HL-60 (cell line): ENCODE measurements around the gene ZNF841.

Source experiments
- DNase-seq, 2 experiments: peaks; one replicate each; pipeline ENCODE4 v3.0.0-alpha.2; 2010 to 2020; ENCODE audit warnings: low read depth in 1 of 2, low spot score in 1 of 2
- H3K27ac ChIP-seq: fragments of 250-450 bp; sonication (Bioruptor Pico); replicated peaks from 2 replicates; pipeline ENCODE4 v1.5.1; 2020; ENCODE audit warnings: mild to moderate bottlenecking, moderate library complexity
- H3K27me3 ChIP-seq: fragments of 250-450 bp; sonication (Bioruptor Pico); 2 replicates; pipeline ENCODE4 v1.5.1; 2021; ENCODE audit warnings: mild to moderate bottlenecking, moderate library complexity; ENCODE audit not compliant: insufficient read depth, poor library complexity, severe bottlenecking
- H3K4me3 ChIP-seq: replicated peaks from 2 replicates; pipeline ENCODE4 v1.5.1; 2011; ENCODE audit warnings: mild to moderate bottlenecking, control low read depth, low read length; ENCODE audit not compliant: insufficient read depth
- GABPA ChIP-seq: IDR thresholded peaks from 2 replicates; pipeline ENCODE4 v1.6.1; 2012; ENCODE audit warnings: low read depth
- POLR2AphosphoS5 ChIP-seq: IDR thresholded peaks from 2 replicates; pipeline ENCODE4 v1.6.1; 2012; ENCODE audit warnings: low read depth
- REST ChIP-seq: IDR thresholded peaks from 2 replicates; pipeline ENCODE4 v1.6.1; 2012; ENCODE audit warnings: low read depth; ENCODE audit not compliant: insufficient replicate concordance
- SPI1 ChIP-seq: IDR thresholded peaks from 2 replicates; pipeline ENCODE4 v1.6.1; 2012; ENCODE audit warnings: low read depth, mild to moderate bottlenecking, borderline replicate concordance
- TF ChIP-seq, protein P1 (sequence below): IDR thresholded peaks from one replicate; pipeline ENCODE4 v1.5.1; 2011; ENCODE audit warnings: low read length, control low read depth, inconsistent platforms; ENCODE audit not compliant: insufficient read depth

Gene ZNF841

GRCh38 chr19:52140032-52140710 is 44.6 kb upstream of the ZNF841 start:
- TF ChIP-seq POLR2AphosphoS5 (no peak), SPI1 (no peak), GABPA (no peak), REST (no peak)
- TF ChIP-seq, protein P1, sequence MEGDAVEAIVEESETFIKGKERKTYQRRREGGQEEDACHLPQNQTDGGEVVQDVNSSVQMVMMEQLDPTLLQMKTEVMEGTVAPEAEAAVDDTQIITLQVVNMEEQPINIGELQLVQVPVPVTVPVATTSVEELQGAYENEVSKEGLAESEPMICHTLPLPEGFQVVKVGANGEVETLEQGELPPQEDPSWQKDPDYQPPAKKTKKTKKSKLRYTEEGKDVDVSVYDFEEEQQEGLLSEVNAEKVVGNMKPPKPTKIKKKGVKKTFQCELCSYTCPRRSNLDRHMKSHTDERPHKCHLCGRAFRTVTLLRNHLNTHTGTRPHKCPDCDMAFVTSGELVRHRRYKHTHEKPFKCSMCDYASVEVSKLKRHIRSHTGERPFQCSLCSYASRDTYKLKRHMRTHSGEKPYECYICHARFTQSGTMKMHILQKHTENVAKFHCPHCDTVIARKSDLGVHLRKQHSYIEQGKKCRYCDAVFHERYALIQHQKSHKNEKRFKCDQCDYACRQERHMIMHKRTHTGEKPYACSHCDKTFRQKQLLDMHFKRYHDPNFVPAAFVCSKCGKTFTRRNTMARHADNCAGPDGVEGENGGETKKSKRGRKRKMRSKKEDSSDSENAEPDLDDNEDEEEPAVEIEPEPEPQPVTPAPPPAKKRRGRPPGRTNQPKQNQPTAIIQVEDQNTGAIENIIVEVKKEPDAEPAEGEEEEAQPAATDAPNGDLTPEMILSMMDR, result no peak
- Histone ChIP-seq H3K27ac (peak overlapping the region; percentile 95), H3K4me3 (peak overlapping the region; percentile 81), H3K27me3 (no peaks in the 10 kb centered on the region)
- DNase-seq, result no peak

GRCh38 chr19:52139252-52140031 is 43.9 kb upstream of the ZNF841 start, which contains the start of gene ZNF616:
TSS of gene ZNF616 (minus strand) at chr19:52139938. CDS start at chr19:52130512, 9,426 bp downstream.
- Histone ChIP-seq H3K27me3 (no peaks in the 10 kb centered on the region), H3K4me3 (peak within 1 kb of the TSS; percentile 81), H3K27ac (peak within 1 kb of the TSS; percentile 95)
- peak; percentile 84 for TF ChIP-seq POLR2AphosphoS5
- no peak for TF ChIP-seq SPI1
- TF ChIP-seq, protein P1, result peak; percentile 28
- peak; percentile 97 for TF ChIP-seq GABPA
- TF ChIP-seq REST, result no peak
- peak; percentile 89 to 97 for DNase-seq

DNA sequence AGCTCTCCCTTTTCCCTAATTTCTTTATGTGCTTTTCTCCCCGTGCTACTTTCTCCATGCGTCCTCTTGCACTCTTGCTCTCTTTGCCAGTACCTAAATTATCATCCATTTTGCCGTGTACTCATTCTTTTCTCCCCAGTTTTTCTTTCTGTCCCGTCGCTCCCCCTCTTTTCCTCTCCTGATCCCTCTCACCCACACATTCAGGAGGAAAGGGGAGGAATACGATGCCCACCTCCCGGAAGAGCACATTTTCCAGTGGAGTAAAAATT is 43.4 kb upstream of the ZNF841 start:
- peak overlapping the region; percentile 95 for H3K27ac ChIP-seq
- TF ChIP-seq, protein P1, result no peak
- TF ChIP-seq GABPA (no peak), POLR2AphosphoS5 (no peak; the same call in 1 of the 2 replicates), REST (peak; percentile 54), SPI1 (no peak)

More for the DNA sequence above, 43.4 kb upstream of the ZNF841 start:
- DNase-seq, result no peak
- Histone ChIP-seq H3K27me3 (no peaks in the 10 kb centered on the region), H3K4me3 (peak overlapping the region; percentile 81)
